Psoas muscle (tissue), 8 donors: ENCODE data around the gene TGM2. TPM values are rescaled to one million over a fixed set of nuclear protein-coding genes. Genes with fewer than 3 reads are reported as not detected.

Experiments
- ATAC-seq, 4 donors: fragments of 200-7000 bp; cut with Tn5 transposase; one replicate each; pipeline ENCODE4 v1.9.1; 2020; ENCODE audit warnings: moderate library complexity in 3 of 4, mild to moderate bottlenecking in 2 of 4
- DNase-seq, 2 donors: peaks; one replicate each; pipeline ENCODE4 v3.0.0-alpha.2; 2020
- H3K27ac ChIP-seq: fragments of 200-600 bp; one replicate; pipeline ENCODE4 v1.8.0; 2022
- H3K27me3 ChIP-seq, 3 donors: fragments of 200-600 bp in 1 of 3; one replicate each; pipeline versions ENCODE4 v1.6.1 to v1.8.0; 2013 to 2022; ENCODE audit warnings: low read length in 2 of 3, mild to moderate bottlenecking in 2 of 3, moderate library complexity in 1 of 3; ENCODE audit not compliant: insufficient read depth in 3 of 3
- H3K36me3 ChIP-seq, 2 donors: fragments of 200-600 bp in 1 of 2; one replicate each; pipeline versions ENCODE4 v1.6.1 to v1.8.0; 2013 to 2022; ENCODE audit warnings: low read depth in 1 of 2, mild to moderate bottlenecking in 1 of 2, moderate library complexity in 1 of 2; ENCODE audit not compliant: insufficient read depth in 1 of 2
- H3K4me1 ChIP-seq: fragments of 200-600 bp; one replicate; pipeline ENCODE4 v1.8.0; 2022
- H3K4me3 ChIP-seq: fragments of 200-600 bp; one replicate; pipeline ENCODE4 v1.8.0; 2022; ENCODE audit warnings: mild to moderate bottlenecking
- H3K9me3 ChIP-seq: fragments of 200-600 bp; one replicate; pipeline ENCODE4 v1.8.0; 2022
- CTCF ChIP-seq: fragments of 200-600 bp; IDR thresholded peaks from one replicate; pipeline ENCODE4 v1.8.0; 2022; ENCODE audit warnings: antibody characterized with exemption
- WGBS, 3 donors: extraction: QIAGEN DNeasy Blood & Tissue Kit; methylation state at CpG; one replicate each; pipeline versions ENCODE4 v1.1.6 to v1.1.7; 2013; 5-methylcytosine and 5-hydroxymethylcytosine counted together
- intact Hi-C, 2 donors: fragments of 100-400 bp; cut with DNase I; formaldehyde crosslinking; loops; one replicate each; pipeline versions ENCODE4 v1.11.0 to v1.14.2; 2022
- polyA plus RNA-seq, 3 donors: library from polyadenylated mRNA; stranded (reverse); fragments of 200-250 nt; gene quantifications; one replicate each; pipeline ENCODE4 v1.2.3, GENCODE V29; 2013
- total RNA-seq, 4 donors: library from RNA; stranded (reverse); fragmentation: NEBNext Ultra II Directional in 2 of 4; extraction: Animal tissue kit (Norgen Biotek cat#: 25700) in 2 of 4; gene quantifications; one replicate each; pipeline versions ENCODE4 v1.2.1 to v1.2.4, GENCODE V29; 2021 to 2023
- donor health status: healthy with polysubstance abuse.
- donor health status: DM: no; HTN: no; CAD: no; lungs with moderate emphysema.
- donor health status: Bipolar disorder and iron deficiency.
- donor health status: healthy.
- donor health status: DM: yes; HTN: yes; CAD: no.
- donor health status: DM: no; HTN: no; CAD: no.
- donor health status: DM: no; HTN: no; CAD: no.
- donor health status: DM: yes; HTN: yes; CAD: no.

TGM2 gene
- total and polyA plus RNA-seq, 7 donors: 23.6 to 235 (median 117) TPM

DNA sequence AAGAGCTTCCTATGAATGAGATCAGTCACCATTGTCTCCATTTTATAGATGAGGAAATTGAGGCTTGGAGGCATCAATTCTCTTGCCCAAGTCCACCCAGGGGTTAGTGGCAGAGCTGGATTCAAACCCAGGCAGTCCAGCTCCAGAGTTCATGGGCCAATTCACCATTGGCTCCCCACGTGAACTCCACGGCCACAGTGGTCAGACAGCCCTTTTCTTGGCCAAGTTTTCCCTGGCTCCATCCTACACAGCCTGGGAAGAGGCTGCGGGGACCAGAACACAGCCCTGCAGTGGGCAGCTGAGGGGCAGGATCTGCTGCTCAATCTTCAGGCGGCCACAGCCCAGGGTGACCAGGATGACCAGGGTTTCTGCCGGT lies 20.5 kb downstream of the TGM2 start:
- ATAC-seq: peak in 2 of 4 donors; percentile 9 to 20

DNA sequence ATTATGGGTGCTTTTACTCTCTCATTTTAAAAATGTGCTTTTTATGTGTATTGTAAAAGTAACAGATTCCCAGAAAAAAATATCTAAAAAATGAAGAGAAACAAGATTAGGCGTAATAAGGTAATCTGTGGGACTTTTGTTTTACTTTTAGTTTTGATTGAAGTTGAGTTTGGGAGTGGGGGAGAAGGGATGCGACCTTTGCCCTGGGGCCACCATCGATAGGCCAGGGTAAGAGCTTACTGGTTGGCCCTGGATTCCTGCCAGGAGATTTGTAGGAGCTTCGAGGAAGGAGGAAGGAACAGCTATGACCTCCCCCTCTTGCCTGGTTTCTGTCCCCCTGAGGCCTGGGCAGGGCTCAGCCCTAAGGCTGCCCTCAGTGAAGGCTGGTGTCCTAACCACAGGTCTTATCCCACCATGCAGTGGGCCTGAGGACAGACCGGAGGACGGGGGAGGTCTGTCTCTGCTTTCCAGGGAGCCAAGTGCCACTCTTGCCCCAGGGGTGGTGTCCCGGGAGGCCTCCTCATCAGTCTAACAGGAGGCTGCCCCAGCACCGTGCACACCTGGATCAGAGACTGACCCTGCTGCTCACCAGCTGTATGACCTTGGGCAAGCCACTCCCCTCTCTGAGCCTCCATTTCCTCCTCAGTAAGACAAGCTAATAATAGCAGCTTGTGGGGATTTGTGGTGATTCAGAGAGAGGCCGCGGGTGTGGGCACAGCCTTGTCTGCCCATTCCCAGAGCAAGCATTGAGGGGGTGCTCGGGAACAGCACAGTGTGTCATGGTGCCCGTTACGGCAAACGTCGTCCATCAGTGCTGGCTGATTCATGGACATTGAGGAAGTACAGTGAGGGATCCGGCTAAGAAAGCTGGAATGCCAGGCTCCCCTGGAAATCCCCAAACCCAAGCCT lies 21.2 kb downstream of the TGM2 start:
- DNase-seq (peak in 1 of 2 donors; percentile 47), ATAC-seq (peak; percentile 65 to 76 (median 73))
- Histone ChIP-seq H3K4me1 (peaks cover 13% of the 10 kb centered on the region), H3K9me3 (no peaks in the 10 kb centered on the region), H3K27ac (peak overlapping the region; percentile 44), H3K4me3 (no peak overlapping the region), H3K36me3 (peaks cover 0 to 88% of the 10 kb centered on the region in 2 donors), H3K27me3 (no peaks in the 10 kb centered on the region)
- intact Hi-C loops: no loop called here
- 58 to 63% (median 60%) methylated on average over 15 to 16 of the region's 16 CpGs for WGBS, 3 donors
- TF ChIP-seq CTCF: no peak

More for the DNA sequence above, 20.5 kb downstream of the TGM2 start:
- intact Hi-C loops: no loop called here
- no peak for DNase-seq
- Histone ChIP-seq H3K9me3 (no peaks in the 10 kb centered on the region), H3K4me3 (no peak overlapping the region), H3K27me3 (no peaks in the 10 kb centered on the region), H3K36me3 (peaks cover 0 to 88% of the 10 kb centered on the region in 2 donors), H3K27ac (peak overlapping the region; percentile 44), H3K4me1 (peaks cover 13% of the 10 kb centered on the region)
- TF ChIP-seq CTCF: no peak
- 69 to 76% (median 74%) methylated on average over 5 of the region's 5 CpGs for WGBS, 3 donors

- DNase-seq (no peak), ATAC-seq (peak in 1 of 4 donors; percentile 14)
- Histone ChIP-seq H3K27me3 (no peaks in the 10 kb centered on the region), H3K27ac (no peak overlapping the region), H3K9me3 (no peaks in the 10 kb centered on the region), H3K36me3 (peaks cover 0 to 88% of the 10 kb centered on the region in 2 donors), H3K4me1 (peaks cover 13% of the 10 kb centered on the region), H3K4me3 (no peak overlapping the region)
- 87 to 92% (median 88%) methylated on average over 10 of the region's 10 CpGs for WGBS, 3 donors
- intact Hi-C loops: no loop called here
- no peak for TF ChIP-seq CTCF
Observed at GRCh38 chr20:38143238-38143645, 21.8 kb downstream of the TGM2 start.

DNA sequence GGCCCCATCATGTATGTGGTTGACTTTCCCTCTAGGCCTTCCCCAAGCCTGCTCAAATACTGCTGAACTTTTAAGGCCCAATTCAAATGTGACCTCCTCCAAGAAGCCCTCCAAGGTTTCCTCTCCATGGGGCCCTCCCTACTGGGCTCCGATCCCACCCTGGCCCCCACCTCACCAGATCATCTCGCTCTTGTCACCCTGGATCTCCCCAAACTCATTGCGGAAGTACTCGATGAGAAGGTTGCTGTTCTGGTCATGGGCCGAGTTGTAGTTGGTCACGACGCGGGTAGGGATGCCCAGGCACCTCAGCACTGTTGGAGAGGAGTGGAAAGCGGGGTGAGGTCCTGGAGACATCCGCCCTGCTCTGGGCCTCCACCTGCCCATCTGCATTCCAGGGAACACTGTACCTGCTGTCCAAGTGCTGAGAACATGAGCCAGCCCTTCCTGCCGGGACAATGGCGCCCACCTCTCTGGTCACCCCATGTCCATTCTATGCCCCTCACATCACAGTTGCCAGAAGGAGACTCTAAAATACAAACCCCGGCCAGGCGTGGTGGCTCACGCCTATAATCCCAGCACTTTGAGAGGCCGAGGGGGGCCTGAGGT lies 23.1 kb downstream of the TGM2 start:
- TF ChIP-seq CTCF: no peak
- intact Hi-C loops: no loop called here
- DNase-seq (no peak), ATAC-seq (no peak)
- Histone ChIP-seq H3K4me3 (no peak overlapping the region), H3K36me3 (peaks cover 0 to 88% of the 10 kb centered on the region in 2 donors), H3K27me3 (no peaks in the 10 kb centered on the region), H3K27ac (no peak overlapping the region), H3K9me3 (no peaks in the 10 kb centered on the region), H3K4me1 (peaks cover 13% of the 10 kb centered on the region)
- WGBS, 3 donors: 96 to 97% (median 97%) methylated on average over 16 of the region's 16 CpGs
